Lung (tissue), 12 donors: ENCODE data around the gene RCE1. TPM values are rescaled to one million over a fixed set of nuclear protein-coding genes. Genes with fewer than 3 reads are reported as not detected.

Experiments used
- ATAC-seq: fragments of 200-7000 bp; cut with Tn5 transposase; one replicate; pipeline ENCODE4 v1.9.1; 2020; ENCODE audit warnings: moderate number of reproducible peaks; ENCODE audit not compliant: insufficient read depth, low FRiP score
- DNase-seq, 3 donors: peaks; one replicate each; pipeline ENCODE4 v3.0.0-alpha.2; 2013 to 2017
- H3K27ac ChIP-seq, 2 donors: one replicate each; pipeline ENCODE4 v1.5.1; 2013; ENCODE audit warnings: mild to moderate bottlenecking in 2 of 2, moderate library complexity in 2 of 2, control low read depth in 1 of 2, inconsistent platforms in 1 of 2, low read depth in 1 of 2, low read length in 1 of 2
- H3K27me3 ChIP-seq, 3 donors: one replicate each; pipeline ENCODE4 v1.5.1; 2013; ENCODE audit warnings: low read length in 2 of 3; ENCODE audit not compliant: control insufficient read depth in 3 of 3, insufficient read depth in 3 of 3
- H3K36me3 ChIP-seq, 4 donors: one replicate each; pipeline ENCODE4 v1.5.1; 2013; ENCODE audit warnings: low read length in 4 of 4, mild to moderate bottlenecking in 1 of 4, moderate library complexity in 1 of 4; ENCODE audit not compliant: control insufficient read depth in 4 of 4, insufficient read depth in 4 of 4
- H3K4me1 ChIP-seq, 5 donors: one replicate each; pipeline ENCODE4 v1.5.1; 2013; ENCODE audit warnings: low read length in 5 of 5, mild to moderate bottlenecking in 2 of 5, moderate library complexity in 1 of 5; ENCODE audit not compliant: control insufficient read depth in 5 of 5, insufficient read depth in 5 of 5
- H3K4me3 ChIP-seq: one replicate; pipeline ENCODE4 v1.5.1; 2013; ENCODE audit warnings: mild to moderate bottlenecking, control low read depth, moderate library complexity
- H3K9ac ChIP-seq, 2 donors: one replicate each; pipeline ENCODE4 v1.5.1; 2013; ENCODE audit warnings: low read length in 2 of 2, control low read depth in 1 of 2; ENCODE audit not compliant: insufficient read depth in 1 of 2
- H3K9me3 ChIP-seq, 4 donors: one replicate each; pipeline ENCODE4 v1.5.1; 2013; ENCODE audit warnings: low read length in 3 of 4, mild to moderate bottlenecking in 1 of 4, moderate library complexity in 1 of 4; ENCODE audit not compliant: control insufficient read depth in 4 of 4, insufficient read depth in 3 of 4
- WGBS, 2 donors: extraction: QIAGEN DNeasy Blood & Tissue Kit; methylation state at CpG; one replicate each; pipeline ENCODE4 v1.1.7; 2013; 5-methylcytosine and 5-hydroxymethylcytosine counted together
- polyA plus RNA-seq, 2 donors: library from polyadenylated mRNA; stranded (reverse); fragments of 200-250 nt; gene quantifications; one replicate each; pipeline ENCODE4 v1.2.1, GENCODE V29; 2013
- total RNA-seq, 2 donors: library from RNA; depleted of rRNA in 1 of 2; stranded (reverse); fragments of >200 nt in 1 of 2; gene quantifications; one replicate each; pipeline ENCODE4 v1.2.1, GENCODE V29; 2014 to 2021
- TF ChIP-seq, protein P1 (sequence below): IDR thresholded peaks from 2 replicates; pipeline ENCODE4 v1.5.1; 2012; ENCODE audit warnings: mild to moderate bottlenecking; ENCODE audit errors: control extremely low read depth, extremely low read depth
- donor health status: control.
- donor health status: control.
- donor health status: Bipolar disorder and iron deficiency.
- donor health status: healthy.
- donor health status: DM: yes; HTN: yes; CAD: no.

Gene RCE1
- total and polyA plus RNA-seq, 4 donors: 8.7 to 24.0 (median 21.2) TPM

DNA sequence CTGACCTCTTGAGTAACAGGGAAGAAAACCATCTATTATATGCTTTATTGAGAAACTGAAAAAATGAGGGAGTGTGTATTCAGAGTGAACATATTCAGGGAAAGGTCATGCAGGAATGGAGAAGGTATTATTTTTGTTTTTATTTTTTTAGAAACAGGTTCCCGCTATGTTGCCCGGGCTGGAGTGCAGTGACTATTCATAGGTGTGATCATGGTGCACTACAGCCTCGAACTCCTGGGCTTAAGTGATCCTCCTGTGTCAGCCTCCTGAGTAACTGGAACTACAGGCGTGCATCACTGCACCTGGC is 8.7 kb upstream of the RCE1 start:
- Histone ChIP-seq H3K27me3 (no peaks in the 10 kb centered on the region), H3K9me3 (peaks cover 0 to 3% (median 0%) of the 10 kb centered on the region in 4 donors), H3K4me3 (no peak overlapping the region), H3K9ac (no peak overlapping the region), H3K27ac (no peak overlapping the region), H3K4me1 (no peaks in the 10 kb centered on the region), H3K36me3 (peaks cover 0 to 4% (median 1%) of the 10 kb centered on the region in 4 donors)
- no peak for ATAC-seq
- TF ChIP-seq, protein P1, sequence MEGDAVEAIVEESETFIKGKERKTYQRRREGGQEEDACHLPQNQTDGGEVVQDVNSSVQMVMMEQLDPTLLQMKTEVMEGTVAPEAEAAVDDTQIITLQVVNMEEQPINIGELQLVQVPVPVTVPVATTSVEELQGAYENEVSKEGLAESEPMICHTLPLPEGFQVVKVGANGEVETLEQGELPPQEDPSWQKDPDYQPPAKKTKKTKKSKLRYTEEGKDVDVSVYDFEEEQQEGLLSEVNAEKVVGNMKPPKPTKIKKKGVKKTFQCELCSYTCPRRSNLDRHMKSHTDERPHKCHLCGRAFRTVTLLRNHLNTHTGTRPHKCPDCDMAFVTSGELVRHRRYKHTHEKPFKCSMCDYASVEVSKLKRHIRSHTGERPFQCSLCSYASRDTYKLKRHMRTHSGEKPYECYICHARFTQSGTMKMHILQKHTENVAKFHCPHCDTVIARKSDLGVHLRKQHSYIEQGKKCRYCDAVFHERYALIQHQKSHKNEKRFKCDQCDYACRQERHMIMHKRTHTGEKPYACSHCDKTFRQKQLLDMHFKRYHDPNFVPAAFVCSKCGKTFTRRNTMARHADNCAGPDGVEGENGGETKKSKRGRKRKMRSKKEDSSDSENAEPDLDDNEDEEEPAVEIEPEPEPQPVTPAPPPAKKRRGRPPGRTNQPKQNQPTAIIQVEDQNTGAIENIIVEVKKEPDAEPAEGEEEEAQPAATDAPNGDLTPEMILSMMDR: no peak
- WGBS, 2 donors: 67 to 75% methylated on average over 4 of the region's 4 CpGs
- no peak for DNase-seq

DNA sequence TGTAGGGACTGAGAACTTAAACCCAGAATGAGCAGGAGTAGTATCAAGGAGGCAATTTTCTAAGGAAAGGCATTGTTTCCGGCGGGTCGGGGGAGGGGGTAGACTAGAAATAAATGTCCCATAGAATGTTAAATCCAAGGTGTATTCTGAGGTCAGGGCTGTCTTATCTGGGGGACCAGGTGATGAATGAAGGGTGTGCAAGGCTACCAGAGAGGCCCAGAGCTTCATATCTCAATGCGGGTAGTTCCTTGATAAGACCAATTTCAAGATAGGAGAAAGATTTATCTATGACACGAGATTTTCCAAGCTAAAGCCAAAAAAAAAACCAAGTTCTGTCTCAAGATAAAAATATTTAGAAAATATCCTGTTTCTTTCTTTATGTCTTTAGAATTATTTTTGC is 8.3 kb upstream of the RCE1 start:
- no peak overlapping the region for H3K9ac ChIP-seq
- H3K4me3 ChIP-seq: no peak overlapping the region
- H3K9me3 ChIP-seq: peaks cover 0 to 3% (median 0%) of the 10 kb centered on the region in 4 donors
- ATAC-seq (no peak), DNase-seq (no peak)
- H3K36me3 ChIP-seq: peaks cover 0 to 6% (median 2%) of the 10 kb centered on the region in 4 donors
- TF ChIP-seq, protein P1: no peak
- H3K27me3 ChIP-seq: no peaks in the 10 kb centered on the region
- WGBS, 2 donors: 84 to 88% methylated on average over 5 of the region's 5 CpGs
- H3K27ac ChIP-seq: no peak overlapping the region
- H3K4me1 ChIP-seq: no peaks in the 10 kb centered on the region

DNA sequence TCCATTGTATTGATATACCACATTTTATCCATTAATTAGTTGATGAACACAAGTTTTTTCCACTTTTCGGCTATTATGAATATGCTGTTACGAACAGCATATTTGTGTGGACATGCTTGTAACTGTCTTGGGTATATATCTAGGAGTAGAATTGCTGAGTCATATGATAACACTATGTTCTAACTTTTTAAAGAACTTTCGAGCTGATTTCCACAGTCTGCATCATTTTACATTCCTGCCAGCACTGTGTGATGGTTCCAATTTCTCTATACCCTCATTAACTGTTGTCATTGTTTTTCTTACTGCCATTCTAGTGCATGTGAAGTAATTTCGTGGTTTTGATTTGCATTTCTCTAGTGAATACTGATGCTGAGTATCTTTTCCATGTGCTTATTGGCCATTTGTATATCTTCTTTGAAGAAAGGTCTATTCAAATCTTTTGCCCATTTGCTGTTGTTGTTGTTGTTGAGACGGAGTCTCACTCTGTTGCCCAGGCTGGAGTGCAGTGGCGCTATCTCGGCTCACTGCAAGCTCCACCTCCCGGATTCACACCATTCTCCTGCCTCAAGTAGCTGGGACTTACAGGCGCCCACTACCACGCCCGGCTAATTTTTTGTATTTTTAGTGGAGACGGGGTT is 7.4 kb upstream of the RCE1 start:
- Histone ChIP-seq H3K4me1 (no peaks in the 10 kb centered on the region), H3K4me3 (no peak overlapping the region), H3K9ac (no peak overlapping the region), H3K27ac (no peak overlapping the region), H3K36me3 (peaks cover 0 to 7% (median 3%) of the 10 kb centered on the region in 4 donors), H3K9me3 (peaks cover 0 to 3% (median 0%) of the 10 kb centered on the region in 4 donors), H3K27me3 (no peaks in the 10 kb centered on the region)
- TF ChIP-seq, protein P1: no peak
- DNase-seq: no peak
- no peak for ATAC-seq
- WGBS, 2 donors: 88 to 89% methylated on average over 12 of the region's 12 CpGs
